Measurements from ENCODE around the gene OR13J1.
"Not testable (repeated sequence)": the region's sequence is repeated elsewhere in the genome, so short reads cannot be mapped to it uniquely, and the experiment has no call there.

Gene OR13J1, protein sequence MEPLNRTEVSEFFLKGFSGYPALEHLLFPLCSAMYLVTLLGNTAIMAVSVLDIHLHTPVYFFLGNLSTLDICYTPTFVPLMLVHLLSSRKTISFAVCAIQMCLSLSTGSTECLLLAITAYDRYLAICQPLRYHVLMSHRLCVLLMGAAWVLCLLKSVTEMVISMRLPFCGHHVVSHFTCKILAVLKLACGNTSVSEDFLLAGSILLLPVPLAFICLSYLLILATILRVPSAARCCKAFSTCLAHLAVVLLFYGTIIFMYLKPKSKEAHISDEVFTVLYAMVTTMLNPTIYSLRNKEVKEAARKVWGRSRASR

DNA sequence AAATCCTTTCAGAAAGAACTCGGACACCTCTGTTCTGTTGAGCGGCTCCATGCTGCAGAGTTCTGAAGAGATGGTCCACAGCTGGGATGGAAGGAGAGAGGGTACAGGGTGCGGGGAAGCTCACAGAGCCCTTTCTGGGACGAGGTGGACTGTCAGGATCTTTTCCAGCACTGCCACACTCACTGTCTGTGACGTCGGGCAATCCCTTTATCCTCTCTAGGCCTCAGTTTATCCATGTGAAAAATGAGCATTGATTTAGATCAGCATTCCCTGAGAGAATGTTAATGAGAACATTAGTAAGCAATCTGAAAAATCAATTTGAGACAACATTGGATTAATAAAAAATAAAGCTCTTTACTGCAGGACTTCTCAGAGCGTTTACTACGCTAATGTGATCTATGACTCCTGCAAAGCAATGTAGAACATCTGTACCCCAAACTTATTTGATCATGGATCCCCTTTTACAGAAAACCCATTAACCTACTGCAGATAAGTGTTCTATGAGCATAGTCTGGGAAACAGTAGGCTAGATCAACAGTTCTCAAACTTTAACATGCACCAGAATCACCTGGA is at the start of gene OR13J1:
Gene OR13J1, minus strand, starts transcription at position 51 of the 573 bp plus-strand sequence. Its CDS starts 0 bp downstream, at position 51.
- DNase-seq (ENCODE audit: low read depth), result no peak

DNA sequence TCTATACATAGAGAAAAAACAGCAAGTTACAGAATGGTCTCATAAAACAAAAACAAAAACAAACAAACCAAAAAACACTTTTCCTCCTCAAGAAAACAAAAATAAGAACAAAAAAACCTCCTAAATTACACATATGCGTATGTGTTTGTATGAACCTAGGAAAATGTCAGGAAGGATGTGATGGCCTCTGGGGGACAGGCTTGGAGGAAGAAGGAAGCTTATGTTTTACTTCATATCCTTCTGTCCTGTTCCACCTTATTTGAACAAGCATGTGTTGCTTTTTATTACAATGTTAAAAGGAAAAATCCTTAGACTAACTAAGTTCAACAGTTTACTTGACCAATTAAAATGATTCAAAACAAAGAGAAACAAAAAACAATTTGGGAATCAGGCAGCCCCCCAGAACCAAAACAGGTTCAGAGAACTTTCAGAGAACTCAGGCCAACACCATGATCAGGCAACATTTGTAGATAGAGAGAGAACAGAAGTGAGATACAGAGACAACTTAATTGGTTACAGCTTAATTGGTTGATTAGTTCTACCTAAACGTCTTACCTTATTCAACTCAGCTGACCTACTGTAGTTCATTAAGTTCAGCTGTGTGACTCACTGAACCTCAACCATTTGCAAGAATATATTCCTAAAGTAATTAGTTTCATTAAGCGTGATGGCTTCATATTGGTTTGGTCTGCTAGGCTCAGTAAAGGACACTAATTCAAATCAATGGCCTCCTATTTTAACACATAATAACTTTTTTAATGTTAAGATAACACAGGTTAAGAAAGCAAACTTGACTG is 49.2 kb upstream of the OR13J1 start:
- no peak for DNase-seq (ENCODE audit: low read depth)

DNA sequence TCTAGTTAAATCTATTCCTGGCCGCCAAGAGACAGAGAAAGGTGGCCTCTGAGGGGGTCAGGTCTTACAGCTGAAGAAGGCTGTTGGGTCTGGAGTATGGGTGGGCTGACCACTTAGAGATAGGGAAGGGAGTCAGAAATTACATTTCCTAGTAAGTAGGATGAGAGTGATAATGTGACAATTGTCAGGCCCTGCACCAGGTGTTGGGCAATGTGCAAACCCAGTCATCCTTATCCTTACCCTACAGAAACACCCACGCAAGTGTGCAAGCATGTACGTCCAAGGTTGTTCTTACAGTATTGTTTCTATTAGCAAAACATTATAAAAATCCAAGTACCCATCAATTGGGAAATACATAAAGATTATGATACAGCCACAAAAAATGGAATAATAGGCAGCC is 48.6 kb upstream of the OR13J1 start:
- DNase-seq (ENCODE audit: low read depth), result no peak

DNA sequence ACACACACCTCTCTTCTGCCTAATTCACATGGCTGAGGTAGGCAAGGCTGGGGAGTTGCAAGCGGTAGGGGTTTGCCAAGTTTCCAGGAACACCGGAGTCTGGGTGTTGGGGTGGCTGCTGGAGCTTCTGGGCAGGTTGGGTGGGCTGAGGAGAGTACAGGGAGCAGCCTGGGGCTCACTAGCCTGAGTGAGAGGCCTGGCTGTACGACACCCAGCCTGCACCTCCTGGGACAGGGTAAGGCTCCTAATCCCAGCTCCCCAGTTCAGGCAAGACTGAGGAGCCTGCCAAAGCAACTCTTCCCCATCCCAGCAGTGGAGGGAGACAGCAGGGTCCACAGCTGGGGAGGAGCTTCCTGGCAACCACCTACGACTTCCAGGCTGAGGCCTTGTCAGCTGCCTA is 47.1 kb upstream of the OR13J1 start:
- no peak for DNase-seq (ENCODE audit: low read depth)

DNA sequence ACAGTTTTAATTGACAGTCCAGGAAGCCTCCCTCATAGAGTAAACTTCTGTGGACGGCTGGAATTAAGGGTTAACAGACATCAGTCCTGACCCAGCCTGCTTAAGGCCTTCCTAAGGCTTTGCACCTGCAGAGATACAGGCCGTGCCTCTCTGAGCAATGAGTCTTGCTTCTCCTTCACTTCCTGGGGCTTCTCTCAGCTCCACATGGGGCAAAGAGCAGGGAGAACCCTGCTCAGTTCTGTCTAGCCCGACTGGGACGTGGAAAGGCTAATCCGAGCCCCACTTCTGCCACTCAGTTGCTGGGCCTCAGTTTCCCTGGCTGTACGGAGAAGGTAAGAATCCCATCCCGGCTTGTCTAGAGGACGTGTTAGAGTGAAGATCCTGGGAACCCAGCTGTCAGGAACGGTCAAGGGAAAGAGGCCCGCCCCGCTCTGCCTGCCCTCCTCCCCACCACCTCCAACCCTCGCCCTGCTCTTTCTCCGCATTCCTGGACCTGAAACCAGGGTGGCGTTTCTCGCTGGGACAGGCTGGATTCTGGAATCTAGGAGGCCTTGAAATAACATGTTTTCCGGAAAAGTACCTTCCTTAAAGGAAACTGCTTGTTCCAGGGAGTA is 45.6 kb upstream of the OR13J1 start:
- DNase-seq (ENCODE audit: low read depth), result no peak

DNA sequence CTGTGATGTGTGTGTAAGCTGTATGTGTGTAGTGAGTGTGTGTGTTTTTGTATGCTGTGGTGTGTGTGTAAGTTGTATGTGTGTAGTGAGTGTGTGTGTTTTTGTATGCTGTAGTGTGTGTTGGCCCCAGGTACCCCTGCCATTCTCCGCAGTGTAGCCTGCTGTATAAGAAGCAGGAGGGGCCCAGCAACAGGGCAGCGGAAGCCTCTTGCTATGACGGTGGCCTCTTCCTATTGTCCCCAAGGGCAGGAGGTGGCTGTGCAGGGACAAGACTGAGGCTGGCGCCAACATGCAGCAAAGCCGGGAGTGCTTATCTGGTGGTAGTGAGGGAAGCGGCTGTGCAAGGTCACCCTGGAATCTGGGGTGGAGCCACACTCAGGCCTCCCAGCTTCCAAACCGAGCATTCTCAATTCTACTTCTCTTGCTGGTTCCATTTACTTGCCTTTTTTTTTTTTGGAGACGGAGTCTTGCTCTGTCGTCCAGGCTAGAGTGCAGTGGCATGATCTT is 44.2 kb upstream of the OR13J1 start:
- DNase-seq (ENCODE audit: low read depth), result no peak

DNA sequence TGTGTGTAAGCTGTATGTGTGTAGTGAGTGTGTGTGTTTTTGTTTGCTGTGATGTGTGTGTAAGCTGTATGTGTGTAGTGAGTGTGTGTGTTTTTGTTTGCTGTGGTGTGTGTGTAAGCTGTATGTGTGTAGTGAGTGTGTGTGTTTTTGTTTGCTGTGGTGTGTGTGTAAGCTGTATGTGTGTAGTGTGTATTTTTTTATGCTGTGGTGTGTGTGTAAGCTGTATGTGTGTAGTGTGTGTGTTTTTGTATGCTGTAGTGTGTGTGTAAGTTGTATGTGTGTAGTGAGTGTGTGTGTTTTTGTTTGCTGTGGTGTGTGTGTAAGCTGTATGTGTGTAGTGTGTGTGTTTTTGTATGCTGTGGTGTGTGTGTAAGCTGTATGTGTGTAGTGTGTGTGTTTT is 43.2 kb upstream of the OR13J1 start:
- not testable (repeated sequence) for DNase-seq (ENCODE audit: low read depth)

DNA sequence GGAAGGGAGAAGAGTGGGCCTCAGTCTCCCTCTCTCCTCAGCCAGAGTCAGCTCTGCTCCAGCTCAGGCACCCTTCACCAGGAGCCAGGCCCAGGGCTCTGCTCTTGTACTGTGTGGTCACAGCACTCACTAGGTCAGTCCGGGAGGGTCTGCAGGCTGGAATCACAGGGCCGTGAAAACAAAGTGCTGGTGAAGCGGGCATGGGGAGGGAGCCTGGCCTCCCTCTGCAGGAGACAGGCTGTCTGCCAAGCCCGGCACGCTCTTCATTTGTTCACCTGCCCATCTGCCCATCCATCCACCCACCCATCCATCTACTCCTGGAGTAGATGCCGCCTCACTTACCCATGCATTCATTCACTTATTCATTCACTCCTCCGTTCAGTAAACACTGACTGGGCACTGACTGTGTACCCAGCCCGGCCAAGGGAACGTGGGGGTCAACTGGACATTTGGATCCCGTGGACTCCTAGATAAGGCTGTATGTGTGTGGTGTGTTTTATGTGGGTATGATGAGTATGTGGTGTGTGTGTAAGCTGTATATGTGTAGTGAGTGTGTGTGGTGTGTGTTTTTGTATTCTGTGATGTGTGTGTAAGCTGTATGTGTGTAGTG is 42.7 kb upstream of the OR13J1 start:
- no peak for DNase-seq (ENCODE audit: low read depth)

DNA sequence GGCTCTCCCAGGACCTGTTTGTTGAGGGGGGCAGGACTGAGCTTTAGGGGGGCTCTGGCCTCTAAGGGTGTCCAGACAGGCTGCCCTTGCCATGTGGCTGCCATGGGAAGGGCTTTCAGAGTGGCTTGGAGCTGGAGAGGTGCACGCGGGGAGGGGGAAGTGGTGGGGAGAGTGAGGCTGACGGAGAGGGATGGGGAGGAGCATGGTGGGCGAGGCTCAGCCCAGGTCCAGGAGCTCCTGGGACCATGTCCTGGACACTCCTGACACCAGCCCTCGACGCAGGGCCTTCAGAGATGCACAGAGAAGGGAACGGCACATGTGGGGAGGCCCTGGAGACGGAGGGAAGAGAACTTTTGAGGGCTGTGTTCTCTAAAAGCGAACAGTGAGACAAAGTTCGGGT is 41.5 kb upstream of the OR13J1 start:
- no peak for DNase-seq (ENCODE audit: low read depth)

DNA sequence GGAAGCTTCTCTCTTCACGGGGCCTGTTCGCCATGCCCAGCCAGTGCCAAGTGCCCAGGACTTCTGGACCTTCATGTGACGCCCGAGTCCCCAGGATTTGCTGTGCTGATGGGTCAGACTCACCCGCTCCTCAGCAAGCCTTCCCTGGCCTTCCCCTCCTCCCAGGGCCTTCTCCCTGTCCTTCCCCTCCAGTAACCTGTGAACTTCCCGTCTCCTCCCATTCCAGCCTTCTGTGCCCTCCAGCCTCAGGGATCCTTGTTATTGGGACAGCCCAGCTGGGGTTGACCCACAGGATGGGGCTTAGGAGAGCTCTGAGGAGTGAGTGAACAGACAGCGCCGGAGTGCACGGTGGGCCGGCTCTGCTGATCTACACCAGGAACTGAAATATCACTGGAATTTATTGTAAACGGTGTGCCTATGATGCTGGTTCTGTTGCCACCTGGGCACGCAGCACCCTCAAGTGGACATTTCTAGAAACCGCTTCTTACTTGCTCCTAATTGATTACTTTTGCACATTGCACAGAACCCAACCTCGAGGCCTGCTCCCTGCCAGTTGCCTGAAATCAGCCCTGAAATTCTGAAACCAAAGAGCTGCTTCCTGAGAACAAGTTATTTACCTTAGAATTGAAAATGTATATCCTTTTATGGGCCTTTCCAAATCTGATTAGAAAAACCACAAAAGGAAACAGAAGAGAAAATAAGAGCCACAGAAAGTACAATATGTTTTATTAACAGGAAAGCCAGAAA is 40.6 kb upstream of the OR13J1 start:
- no peak for DNase-seq (ENCODE audit: low read depth)

DNA sequence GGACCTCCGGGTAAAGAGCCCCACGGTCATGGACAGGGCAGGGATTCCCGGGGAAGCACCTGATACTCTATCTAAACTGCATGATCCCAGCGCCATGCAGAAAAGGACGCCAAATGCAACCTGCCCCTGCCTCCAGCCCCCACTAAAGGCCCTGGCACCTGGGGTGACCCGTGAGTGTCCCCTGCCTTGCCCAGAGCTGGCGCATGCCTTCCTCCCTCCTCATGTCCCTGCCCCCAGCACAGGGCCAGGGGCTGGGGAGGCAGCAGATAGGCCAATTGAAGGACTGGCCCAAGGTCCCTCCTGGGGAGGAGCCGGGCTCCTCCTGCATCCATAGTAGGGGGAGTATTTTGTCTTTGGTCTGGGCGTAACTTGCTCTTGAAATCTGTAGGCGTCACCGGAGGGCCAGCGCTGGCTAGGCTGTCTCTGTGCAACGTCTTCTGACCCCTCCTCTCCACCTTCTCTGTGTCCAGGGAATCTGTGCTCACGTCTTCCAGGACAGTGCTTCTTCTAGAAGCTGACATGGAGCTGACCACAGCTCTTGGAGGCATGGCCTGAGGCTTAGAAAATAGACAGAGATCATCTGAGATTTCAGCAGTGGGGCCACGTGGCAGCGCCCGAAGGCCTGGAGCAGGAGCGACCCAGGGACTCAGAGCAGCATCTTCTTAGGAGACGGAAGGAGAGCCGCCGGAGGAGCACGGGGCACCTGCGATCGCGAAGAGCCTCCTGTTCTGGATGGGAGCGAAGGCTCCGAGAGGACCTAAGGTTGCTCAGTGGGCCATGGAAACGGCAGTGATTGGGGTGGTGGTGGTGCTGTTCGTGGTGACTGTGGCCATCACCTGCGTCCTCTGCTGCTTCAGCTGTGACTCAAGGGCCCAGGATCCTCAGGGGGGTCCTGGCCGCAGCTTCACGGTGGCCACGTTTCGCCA is 39.7 kb upstream of the OR13J1 start:
- DNase-seq (ENCODE audit: low read depth), result no peak

DNA sequence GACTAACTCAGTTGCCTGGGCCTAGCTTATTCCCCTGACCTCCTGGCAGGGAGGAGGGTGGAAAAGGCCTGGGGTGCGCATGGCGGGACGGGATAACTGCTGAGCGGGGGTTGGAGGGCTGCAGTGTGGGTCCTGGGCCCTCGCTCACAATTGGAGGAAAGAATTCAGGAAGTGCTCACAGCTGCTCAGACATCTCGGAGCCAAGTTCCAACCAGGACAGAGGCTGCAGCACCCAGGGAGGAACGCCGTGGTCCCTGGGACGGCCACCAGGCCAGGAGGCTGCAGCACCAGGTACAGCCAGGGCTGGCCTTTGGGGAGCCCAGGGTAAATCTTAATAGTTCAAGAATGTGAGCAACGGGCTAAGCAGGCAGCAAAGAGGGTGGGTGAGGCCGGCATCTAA is 39.1 kb upstream of the OR13J1 start, which contains the start of gene SPAAR:
Gene SPAAR, plus strand, starts transcription at position 217 of the 400 bp plus-strand sequence. CDS start 974 bp downstream, outside the sequence.
- DNase-seq (ENCODE audit: low read depth), result no peak

DNA sequence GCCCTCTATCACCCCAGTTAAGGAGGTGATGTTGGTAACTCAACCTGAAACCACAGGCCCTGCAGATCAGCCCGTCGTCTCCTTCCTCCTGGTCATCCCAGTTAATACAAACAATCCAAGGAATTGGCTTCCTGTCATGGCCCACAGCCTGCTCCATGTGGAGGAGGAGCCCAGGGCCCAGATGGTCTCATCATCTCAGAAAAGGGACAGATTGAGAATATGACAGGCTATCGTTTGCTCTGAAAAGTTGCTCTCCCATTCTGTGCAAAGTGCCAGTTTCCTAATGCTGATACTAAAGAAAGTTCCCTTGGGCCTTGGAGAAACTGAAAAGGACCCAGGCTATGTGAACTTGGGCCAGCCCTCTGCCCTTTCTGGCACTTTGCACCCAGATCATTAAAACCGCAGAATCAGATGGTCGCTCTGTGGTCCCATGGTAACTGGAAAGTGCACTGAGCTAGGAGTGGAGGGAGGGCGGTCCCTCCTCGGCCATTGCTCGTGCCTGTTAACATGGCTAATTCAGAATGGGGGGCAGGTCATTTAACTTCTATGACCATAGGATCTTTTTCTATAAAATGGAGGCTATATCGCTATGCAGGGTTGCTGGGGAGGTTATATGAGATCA is 38.4 kb upstream of the OR13J1 start:
- no peak for DNase-seq (ENCODE audit: low read depth)

DNA sequence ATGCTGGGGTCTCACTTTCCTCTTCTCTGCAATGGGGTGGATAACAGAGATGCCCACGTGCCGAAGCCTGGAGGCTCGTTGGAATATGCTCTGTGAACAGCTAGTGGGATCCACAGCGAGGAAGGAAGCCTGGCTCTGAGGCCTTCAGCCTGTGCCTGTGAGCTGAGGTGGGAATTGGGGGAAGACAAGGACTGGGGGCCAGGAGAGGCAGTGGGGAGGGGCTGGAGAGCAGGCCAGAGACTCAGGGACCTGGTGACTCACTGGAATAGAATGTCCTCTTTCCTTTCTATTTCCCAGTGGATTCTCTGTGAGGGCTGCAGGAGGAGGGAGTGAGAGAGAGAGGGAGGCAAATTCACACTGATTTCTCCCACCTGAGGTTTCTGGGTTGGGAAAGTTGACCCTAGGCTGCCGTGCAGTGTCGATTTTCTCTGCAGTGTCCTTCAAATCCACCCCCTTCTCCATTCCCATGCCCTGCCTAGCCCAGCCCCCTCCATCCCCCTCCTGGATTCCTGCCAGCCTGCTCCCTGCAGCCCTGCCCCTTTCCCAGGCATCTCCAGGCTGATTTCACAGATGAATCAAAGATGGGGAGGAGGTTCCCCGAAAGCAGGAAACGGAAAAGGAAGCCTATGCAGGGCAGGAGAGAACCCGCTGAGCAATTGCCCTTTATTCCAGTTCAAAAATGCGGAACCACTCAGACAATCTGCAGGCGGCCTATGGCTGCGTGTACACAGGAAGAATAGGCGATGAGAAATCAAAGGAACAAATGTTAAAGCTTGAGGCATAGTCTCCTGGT is 37.7 kb upstream of the OR13J1 start:
- DNase-seq (ENCODE audit: low read depth), result no peak

DNA sequence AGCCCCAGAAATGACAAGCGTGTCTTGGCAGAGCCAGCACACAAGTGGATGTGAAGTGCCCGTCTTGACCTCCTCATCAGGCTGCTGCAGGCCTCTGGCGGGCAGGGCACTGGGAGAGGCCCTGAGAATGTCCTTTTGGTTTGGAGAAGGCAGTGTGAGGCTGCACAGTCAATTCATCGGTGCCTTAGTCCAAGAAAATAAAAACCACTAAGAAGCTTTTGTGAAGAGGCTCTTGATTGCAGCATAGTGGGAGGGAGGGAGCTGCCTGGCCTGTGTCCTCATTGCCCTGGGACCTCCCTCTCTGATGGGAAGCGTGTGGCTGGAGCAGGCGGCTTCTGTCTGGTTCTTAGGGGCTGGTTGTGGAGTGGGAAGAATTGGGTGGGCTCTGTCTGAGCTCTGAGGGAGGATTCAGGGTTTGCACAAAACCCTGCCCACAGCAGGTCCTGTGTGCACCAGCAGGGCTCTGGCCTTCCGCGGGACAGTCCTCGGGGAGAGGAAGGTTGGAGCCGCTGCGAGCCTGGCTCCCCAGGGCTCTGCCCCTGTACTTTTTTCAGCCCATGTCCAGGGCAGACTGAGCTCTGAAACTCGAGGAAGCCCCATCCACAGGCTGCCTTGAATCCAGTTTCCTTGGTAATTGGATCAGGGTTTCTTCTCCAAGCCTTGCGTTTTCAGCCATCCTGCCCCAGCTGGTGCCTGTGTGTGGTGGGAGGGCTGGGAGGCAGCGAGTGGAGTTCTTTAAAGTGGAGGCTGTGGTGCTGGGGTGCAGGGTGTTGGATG is 36.9 kb upstream of the OR13J1 start:
- no peak for DNase-seq (ENCODE audit: low read depth)

DNA sequence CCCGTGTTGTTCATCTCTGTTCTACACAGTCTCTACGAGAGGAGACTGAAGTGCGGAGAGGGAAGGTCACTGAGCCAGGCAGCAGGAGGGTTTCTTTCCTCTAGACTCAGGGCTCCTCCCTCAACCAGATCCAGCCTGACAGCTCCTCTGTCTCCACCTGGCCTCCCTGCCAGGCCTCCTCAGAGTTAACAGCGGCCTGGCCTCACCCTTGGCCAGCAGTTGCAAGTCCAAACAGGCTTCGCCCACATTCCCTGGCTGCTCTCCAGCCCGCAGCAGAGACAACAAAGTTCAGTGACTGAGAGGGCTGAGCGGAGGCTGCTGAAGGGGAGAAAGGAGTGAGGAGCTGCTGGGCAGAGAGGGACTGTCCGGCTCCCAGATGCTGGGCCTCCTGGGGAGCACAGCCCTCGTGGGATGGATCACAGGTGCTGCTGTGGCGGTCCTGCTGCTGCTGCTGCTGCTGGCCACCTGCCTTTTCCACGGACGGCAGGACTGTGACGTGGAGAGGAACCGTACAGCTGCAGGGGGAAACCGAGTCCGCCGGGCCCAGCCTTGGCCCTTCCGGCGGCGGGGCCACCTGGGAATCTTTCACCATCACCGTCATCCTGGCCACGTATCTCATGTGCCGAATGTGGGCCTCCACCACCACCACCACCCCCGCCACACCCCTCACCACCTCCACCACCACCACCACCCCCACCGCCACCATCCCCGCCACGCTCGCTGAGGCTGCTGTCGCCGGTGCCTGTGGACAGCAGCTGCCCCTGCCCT is 35.9 kb upstream of the OR13J1 start, which contains the start of gene HRCT1:
Gene HRCT1, plus strand, starts transcription at position 291 of the 768 bp plus-strand sequence. Its CDS starts 86 bp downstream, at position 377.
- no peak for DNase-seq (ENCODE audit: low read depth)
